GM23248 (cell line): ENCODE measurements around the gene MEAK7. TPM values are rescaled to one million over a fixed set of nuclear protein-coding genes. Genes with fewer than 3 reads are reported as not detected.

Experiments
- DNase-seq: peaks from one replicate; pipeline ENCODE4 v3.0.0-alpha.2; 2015
- H2AFZ ChIP-seq: fragments of 200-600 bp; sonication (generic); 2 replicates; pipeline ENCODE4 v1.6.1; 2016; ENCODE audit warnings: antibody characterized with exemption
- H3F3A ChIP-seq: fragments of 200-600 bp; sonication (generic); 2 replicates; pipeline ENCODE4 v1.6.1; 2016; ENCODE audit warnings: mild to moderate bottlenecking, antibody characterized with exemption, mixed run types; ENCODE audit not compliant: insufficient read depth
- H3K27ac ChIP-seq: fragments of 200-600 bp; sonication (generic); 2 replicates; pipeline ENCODE4 v1.5.1; 2016; ENCODE audit warnings: mild to moderate bottlenecking
- H3K27me3 ChIP-seq: fragments of 200-600 bp; sonication (generic); replicated peaks from 2 replicates; pipeline ENCODE4 v1.6.1; 2016; ENCODE audit warnings: mild to moderate bottlenecking; ENCODE audit not compliant: insufficient read depth
- H3K36me3 ChIP-seq: fragments of 200-600 bp; sonication (generic); 2 replicates; pipeline ENCODE4 v1.6.1; 2016; ENCODE audit warnings: low read depth, mild to moderate bottlenecking
- H3K4me1 ChIP-seq: fragments of 200-600 bp; sonication (generic); 2 replicates; pipeline ENCODE4 v1.6.1; 2016; ENCODE audit warnings: mild to moderate bottlenecking; ENCODE audit not compliant: insufficient read depth
- H3K4me2 ChIP-seq: fragments of 200-600 bp; sonication (generic); one replicate; pipeline ENCODE4 v1.6.1; 2016; ENCODE audit warnings: mild to moderate bottlenecking; ENCODE audit not compliant: unreplicated experiment
- H3K4me3 ChIP-seq: fragments of 200-600 bp; sonication (generic); 2 replicates; pipeline ENCODE4 v1.5.1; 2016; ENCODE audit warnings: mild to moderate bottlenecking
- H3K79me2 ChIP-seq: fragments of 200-600 bp; sonication (generic); 2 replicates; pipeline ENCODE4 v1.6.1; 2016; ENCODE audit warnings: mild to moderate bottlenecking; ENCODE audit not compliant: insufficient read depth
- H3K9ac ChIP-seq: fragments of 200-600 bp; sonication (generic); 2 replicates; pipeline ENCODE4 v1.6.1; 2016; ENCODE audit warnings: mild to moderate bottlenecking
- H3K9me2 ChIP-seq: fragments of 200-600 bp; sonication (generic); 2 replicates; pipeline ENCODE4 v1.6.1; 2016; ENCODE audit warnings: mixed run types, mild to moderate bottlenecking, moderate library complexity; ENCODE audit not compliant: insufficient read depth
- H3K9me3 ChIP-seq: fragments of 200-600 bp; sonication (generic); one replicate; pipeline ENCODE4 v1.6.1; 2017; ENCODE audit warnings: low read depth
- H4K20me1 ChIP-seq: fragments of 200-600 bp; sonication (generic); 2 replicates; pipeline ENCODE4 v1.6.0; 2016; ENCODE audit not compliant: insufficient read depth
- EZH2 ChIP-seq: fragments of 200-600 bp; sonication (generic); IDR thresholded peaks from 2 replicates; pipeline ENCODE4 v1.6.1; 2018; ENCODE audit warnings: antibody characterized with exemption, mild to moderate bottlenecking; ENCODE audit not compliant: insufficient read depth, poor library complexity, severe bottlenecking
- EZH2phosphoT487 ChIP-seq: fragments of 200-600 bp; sonication (generic); IDR thresholded peaks from 2 replicates; pipeline ENCODE4 v1.6.1; 2018; ENCODE audit warnings: antibody characterized with exemption, moderate library complexity, mild to moderate bottlenecking, low read depth; ENCODE audit not compliant: insufficient read depth
- WGBS, 2 experiments: methylation state at CpG; one replicate each; pipeline ENCODE4 v1.1.6; 2015 to 2017; ENCODE audit warnings: low lambda C conversion rate in 2 of 2, low coverage in 1 of 2; ENCODE audit errors: missing lambda C conversion rate in 2 of 2; 5-methylcytosine and 5-hydroxymethylcytosine counted together
- in situ Hi-C: fragments of 300-500 bp; cut with MboI; formaldehyde crosslinking; loops from 2 replicates; pipeline ENCODE4 v1.15.0; 2020
- polyA plus RNA-seq: library from polyadenylated mRNA; unstranded; fragments of >200 nt; fragmentation: Nextera tagmentation; extraction: Ambion mirVana; gene quantifications from 2 replicates; pipeline ENCODE4 v1.2.1, GENCODE V29; 2016
- total RNA-seq: library from RNA; depleted of rRNA; stranded (reverse); fragments of >200 nt; shearing (Covaris generic); gene quantifications from 2 replicates; pipeline ENCODE4 v1.2.3, GENCODE V29; 2014

The MEAK7 gene
- total and polyA plus RNA-seq, 2 experiments from 2014 or later = 45.6 to 62.0 TPM

- DNase-seq = no peak
- in situ Hi-C loops = no loop called here
- Histone ChIP-seq H3K27ac (no peak overlapping the region), H3K9me2 (no peaks in the 10 kb centered on the region), H3K27me3 (no peaks in the 10 kb centered on the region), H3K9ac (no peak overlapping the region), H3K79me2 (peaks cover 73% of the 10 kb centered on the region), H3K36me3 (peaks cover 17% of the 10 kb centered on the region; the same call in 1 of the 2 replicates), H3K4me3 (no peak overlapping the region), H3K4me2 (no peak overlapping the region), H3K9me3 (no peaks in the 10 kb centered on the region), H2AFZ (no peak overlapping the region), H3F3A (no peaks in the 10 kb centered on the region), H4K20me1 (peaks cover 12% of the 10 kb centered on the region; the same call in 1 of the 2 replicates), H3K4me1 (no peaks in the 10 kb centered on the region)
- WGBS, 2 experiments = 84 to 88% methylated on average over 4 of the region's 4 CpGs
- TF ChIP-seq EZH2 (no peak), EZH2phosphoT487 (no peak)
These were observed 32.5 kb downstream of the MEAK7 start for GRCh38 chr16:84471966-84472365.

DNA sequence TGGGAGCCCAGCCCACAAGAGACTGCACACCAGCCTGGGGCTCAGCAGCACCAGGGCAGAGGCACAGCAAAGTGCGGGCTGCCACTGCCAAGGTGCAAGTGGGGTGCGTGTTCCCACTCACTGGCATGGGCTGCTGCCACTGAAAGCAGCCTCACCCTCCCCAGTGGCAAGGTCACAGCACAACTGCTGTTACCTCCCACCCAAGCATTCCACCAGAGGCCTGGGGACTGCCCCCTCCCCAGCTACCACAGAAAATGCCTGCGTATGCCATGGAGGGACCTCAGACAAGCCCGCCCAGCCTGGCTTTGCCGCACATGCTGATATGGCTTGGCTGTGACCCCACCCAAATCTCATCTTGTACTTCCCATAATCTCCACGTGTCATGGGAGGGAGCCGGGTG is 33.1 kb downstream of the MEAK7 start:
- DNase-seq = no peak

DNA sequence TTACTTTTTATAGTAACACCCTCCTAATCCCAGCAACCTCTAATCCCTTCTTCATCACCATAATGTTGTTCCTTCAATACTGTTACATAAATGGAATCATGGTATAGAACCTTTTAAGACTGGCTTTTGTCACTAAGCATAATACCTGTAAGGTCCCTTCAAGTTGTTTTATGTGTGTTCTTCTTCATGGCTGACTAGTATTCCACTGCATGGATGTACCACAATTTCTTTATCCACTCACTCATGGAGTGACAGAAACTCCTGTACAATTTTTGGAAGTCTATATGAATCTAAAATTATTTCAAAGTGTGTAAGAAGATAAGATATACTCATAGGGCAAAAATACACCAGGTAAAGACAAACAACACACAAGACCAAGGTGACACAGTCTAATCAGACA is 36.8 kb downstream of the MEAK7 start:
- no peaks in the 10 kb centered on the region for H3K9me2 ChIP-seq
- TF ChIP-seq EZH2 (no peak), EZH2phosphoT487 (no peak)
- no peak for DNase-seq
- no peaks in the 10 kb centered on the region for H3K9me3 ChIP-seq
- no peak overlapping the region for H2AFZ ChIP-seq
- H3K4me2 ChIP-seq = no peak overlapping the region
- H3K27me3 ChIP-seq = no peaks in the 10 kb centered on the region
- in situ Hi-C loops = no loop called here
- no peak overlapping the region for H3K9ac ChIP-seq
- no peaks in the 10 kb centered on the region for H3K4me1 ChIP-seq
- H4K20me1 ChIP-seq = 0 out of 2 replicates have a peak, but pooled peaks cover 3% of the 10 kb centered on the region
- no peak overlapping the region for H3K27ac ChIP-seq
- no peak overlapping the region for H3K4me3 ChIP-seq
- no peaks in the 10 kb centered on the region for H3F3A ChIP-seq
- H3K36me3 ChIP-seq = peaks cover 38% of the 10 kb centered on the region
- peaks cover 52% of the 10 kb centered on the region for H3K79me2 ChIP-seq

More for the DNA sequence above, 33.1 kb downstream of the MEAK7 start:
- H3F3A ChIP-seq = no peaks in the 10 kb centered on the region
- no peak overlapping the region for H3K4me2 ChIP-seq
- TF ChIP-seq EZH2phosphoT487 = no peak
- no peak for TF ChIP-seq EZH2
- no peak overlapping the region for H3K4me3 ChIP-seq
- no peaks in the 10 kb centered on the region for H3K9me2 ChIP-seq
- peaks cover 12% of the 10 kb centered on the region; the same call in 1 of the 2 replicates for H4K20me1 ChIP-seq
- in situ Hi-C loops = no loop called here
- no peak overlapping the region for H3K9ac ChIP-seq
- peaks cover 73% of the 10 kb centered on the region for H3K79me2 ChIP-seq
- H3K27me3 ChIP-seq = no peaks in the 10 kb centered on the region
- H3K4me1 ChIP-seq = no peaks in the 10 kb centered on the region
- no peak overlapping the region for H2AFZ ChIP-seq
- H3K9me3 ChIP-seq = no peaks in the 10 kb centered on the region
- 98 to 99% methylated on average over 7 of the region's 7 CpGs for WGBS, 2 experiments
- H3K27ac ChIP-seq = no peak overlapping the region
- H3K36me3 ChIP-seq = peaks cover 23% of the 10 kb centered on the region

GRCh38 chr16:84467256-84467655 is 37.2 kb downstream of the MEAK7 start:
- Histone ChIP-seq H3K4me2 (no peak overlapping the region), H3K36me3 (peaks cover 43% of the 10 kb centered on the region), H3K9me3 (no peaks in the 10 kb centered on the region), H3K9me2 (no peaks in the 10 kb centered on the region), H4K20me1 (no peaks in the 10 kb centered on the region), H3K27me3 (no peaks in the 10 kb centered on the region), H3K4me3 (no peak overlapping the region), H3K9ac (no peak overlapping the region), H3K79me2 (peaks cover 47% of the 10 kb centered on the region), H3F3A (no peaks in the 10 kb centered on the region), H2AFZ (no peak overlapping the region), H3K4me1 (no peaks in the 10 kb centered on the region), H3K27ac (no peak overlapping the region)
- TF ChIP-seq EZH2 = no peak
- no peak for TF ChIP-seq EZH2phosphoT487
- WGBS, 2 experiments = 92 to 100% methylated on average over 1 of the region's 1 CpG
- DNase-seq = peak; percentile 32
- in situ Hi-C loops = no loop called here

GRCh38 chr16:84466692-84467091 is 37.8 kb downstream of the MEAK7 start:
- 79 to 87% methylated on average over 4 of the region's 4 CpGs for WGBS, 2 experiments
- Histone ChIP-seq H3K4me1 (no peaks in the 10 kb centered on the region), H3K36me3 (peaks cover 47% of the 10 kb centered on the region), H3K79me2 (peaks cover 42% of the 10 kb centered on the region), H3K9me3 (no peaks in the 10 kb centered on the region), H3F3A (no peaks in the 10 kb centered on the region), H3K4me3 (no peak overlapping the region), H3K9me2 (no peaks in the 10 kb centered on the region), H3K27me3 (no peaks in the 10 kb centered on the region), H3K9ac (no peak overlapping the region), H3K27ac (no peak overlapping the region), H3K4me2 (no peak overlapping the region), H2AFZ (no peak overlapping the region), H4K20me1 (no peaks in the 10 kb centered on the region)
- DNase-seq = no peak
- TF ChIP-seq EZH2phosphoT487 = no peak
- no peak for TF ChIP-seq EZH2
- in situ Hi-C loops = no loop called here
